GM10248 (cell line): ENCODE data around the gene CBLIF.

ENCODE experiments used
- CTCF ChIA-PET: fragments of 300-600 bp; sonication (Branson Sonifier 250); formaldehyde crosslinking; extraction: SDS; loops from one replicate; lab custom pipeline; 2021; ENCODE audit warnings: antibody characterized with exemption; lab: Yijun Ruan, JAX
- POLR2A ChIA-PET: fragments of 350-650 bp; sonication (Branson Sonifier 250); formaldehyde crosslinking; extraction: SDS; loops from one replicate; lab custom pipeline; 2020; ENCODE audit warnings: antibody characterized with exemption; lab: Yijun Ruan, JAX
- DNase-seq: peaks from one replicate; pipeline ENCODE4 v3.0.0; 2012; ENCODE audit errors: extremely low spot score
- CTCF ChIP-seq: IDR thresholded peaks from 2 replicates; pipeline ENCODE4 v1.5.1; 2012; ENCODE audit warnings: mild to moderate bottlenecking, low read depth; ENCODE audit errors: extremely low read depth, missing control alignments, control extremely low read depth

Gene CBLIF

GRCh38 chr11:59779487-59779886 lies 65.8 kb downstream of the CBLIF start:
- POLR2A ChIA-PET: no interaction called here
- CTCF ChIA-PET: no interaction called here
- DNase-seq: no peak
- TF ChIP-seq CTCF: no peak
